Heart left ventricle (tissue), 13 donors: Measurements from ENCODE around the gene TRIM7.
"Not testable (repeated sequence)": the region's sequence is repeated elsewhere in the genome, so short reads cannot be mapped to it uniquely, and the experiment has no call there.

Source experiments
- CTCF ChIP-seq, 12 donors: fragments of 200-600 bp; sonication (generic) in 4 of 12; IDR thresholded peaks; one replicate each; pipeline versions ENCODE4 v1.5.0 to v1.8.0; 2018 to 2022; ENCODE audit warnings: antibody characterized with exemption in 12 of 12, mild to moderate bottlenecking in 5 of 12
- POLR2A ChIP-seq, 2 donors: fragments of 450-650 bp; IDR thresholded peaks; one replicate each; pipeline ENCODE4 v1.6.1; 2017; ENCODE audit warnings: antibody characterized with exemption in 2 of 2, mild to moderate bottlenecking in 2 of 2, moderate library complexity in 2 of 2
- donor health status: ischemic (EF 13 %, LVEDD 7.1; RV severe dilation, severe dysfunction).
- donor health status: DM: no; HTN: yes; CAD: no.
- donor health status: DM: no; HTN: no; CAD: no.
- donor health status: ischemic (EF 25% LVEDD 6.9; RV normal size, moderate dysfunction).
- donor health status: ischemic (EF 25% LVEDD 5.7; RV mildly dilated, moderate dysfunction).
- donor health status: ischemic (EF 35%, LVEDD 5.7; RV mildly dilated, moderate dysfunction).
- donor health status: nonischemic (EF 11% LVEDD 7.7; RV severe dilation, severe dysfunction).
- donor health status: DM: yes; HTN: yes; CAD: no.
- donor health status: PGD.
- donor health status: ischemic (EF 29% LVEDD 5.4; RV normal size, mild dysfunction).
- donor health status: nonischemic (EF 23%, LVEDD 6.1; RV moderate dilation, normal function).

DNA sequence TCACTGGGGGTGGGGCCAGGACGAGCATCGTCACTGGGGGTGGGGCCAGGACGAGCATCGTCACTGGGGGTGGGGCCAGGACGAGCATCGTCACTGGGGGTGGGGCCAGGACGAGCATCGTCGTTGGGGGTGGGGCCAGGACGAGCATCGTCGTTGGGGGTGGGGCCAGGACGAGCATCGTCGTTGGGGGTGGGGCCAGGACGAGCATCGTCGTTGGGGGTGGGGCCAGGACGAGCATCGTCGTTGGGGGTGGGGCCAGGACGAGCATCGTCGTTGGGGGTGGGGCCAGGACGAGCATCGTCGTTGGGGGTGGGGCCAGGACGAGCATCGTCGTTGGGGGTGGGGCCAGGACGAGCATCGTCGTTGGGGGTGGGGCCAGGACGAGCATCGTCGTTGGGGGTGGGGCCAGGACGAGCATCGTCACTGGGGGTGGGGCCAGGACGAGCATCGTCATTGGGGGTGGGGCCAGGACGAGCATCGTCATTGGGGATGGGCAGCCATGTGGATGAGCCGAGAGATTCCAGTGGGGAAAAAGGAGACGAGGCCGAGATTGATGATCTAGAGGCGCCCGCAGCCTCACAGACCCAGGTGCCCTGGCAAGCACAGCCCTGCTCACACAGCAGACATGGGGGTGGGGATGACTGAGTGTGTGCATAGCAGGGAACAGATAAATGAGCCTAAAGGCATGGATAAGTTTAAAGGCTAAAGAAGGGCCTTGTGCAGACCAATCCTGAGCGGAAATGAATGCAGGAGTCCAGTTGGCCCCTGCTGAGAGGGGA lies 44.1 kb downstream of the TRIM7 start:
- not testable (repeated sequence) for TF ChIP-seq POLR2A, CTCF (IDR thresholded peaks at IDR 0.05)
